Mesenchymal stem cell (in vitro differentiated cells and primary cell): ENCODE data around the gene KLHL36.

Experiments
- DNase-seq: peaks from one replicate; pipeline ENCODE4 v3.0.0-alpha.2; 2013
- H2AFZ ChIP-seq: one replicate; pipeline ENCODE4 v1.6.1; 2013; ENCODE audit warnings: low read depth, mild to moderate bottlenecking, control low read depth, inconsistent platforms, low read length, moderate library complexity
- H2AK5ac ChIP-seq: 2 replicates; pipeline ENCODE4 v1.6.1; 2013; ENCODE audit warnings: low read length, moderate library complexity, mild to moderate bottlenecking, inconsistent platforms; ENCODE audit not compliant: severe bottlenecking
- H2BK120ac ChIP-seq: one replicate; pipeline ENCODE4 v1.6.1; 2013; ENCODE audit warnings: low read depth, mild to moderate bottlenecking, inconsistent platforms, low read length, moderate library complexity
- H2BK12ac ChIP-seq, 2 experiments: one replicate each; pipeline ENCODE4 v1.6.1; 2013; ENCODE audit warnings: inconsistent platforms in 2 of 2, low read length in 2 of 2, mild to moderate bottlenecking in 2 of 2, moderate library complexity in 2 of 2, control low read depth in 1 of 2
- H2BK15ac ChIP-seq: one replicate; pipeline ENCODE4 v1.6.1; 2013; ENCODE audit warnings: mild to moderate bottlenecking, low read depth, inconsistent platforms; ENCODE audit not compliant: poor library complexity, severe bottlenecking
- H2BK5ac ChIP-seq: 2 replicates; pipeline ENCODE4 v1.6.1; 2013; ENCODE audit warnings: low read depth, mild to moderate bottlenecking, low read length, control low read depth, inconsistent platforms; ENCODE audit not compliant: poor library complexity, severe bottlenecking
- H3K14ac ChIP-seq, 2 experiments: one replicate each; pipeline ENCODE4 v1.6.1; 2013; ENCODE audit warnings: inconsistent platforms in 2 of 2, low read length in 2 of 2, control low read depth in 1 of 2, mild to moderate bottlenecking in 1 of 2, moderate library complexity in 1 of 2
- H3K18ac ChIP-seq, 2 experiments: one replicate each; pipeline ENCODE4 v1.6.1; 2013; ENCODE audit warnings: inconsistent platforms in 2 of 2, low read length in 2 of 2, control low read depth in 1 of 2, low read depth in 1 of 2, mild to moderate bottlenecking in 1 of 2
- H3K23ac ChIP-seq, 2 experiments: one replicate each; pipeline ENCODE4 v1.6.1; 2013; ENCODE audit warnings: inconsistent platforms in 2 of 2, low read length in 2 of 2, mild to moderate bottlenecking in 2 of 2, moderate library complexity in 2 of 2, control low read depth in 1 of 2
- H3K27ac ChIP-seq: 2 replicates; pipeline ENCODE4 v1.5.1; 2013; ENCODE audit warnings: mild to moderate bottlenecking, moderate library complexity, low read length, control low read depth, inconsistent platforms; ENCODE audit not compliant: poor library complexity, severe bottlenecking
- H3K27me3 ChIP-seq, 2 experiments: 2 replicates each; pipeline versions ENCODE4 v1.6.1 to v1.7.0; 2013; ENCODE audit warnings: low read length in 2 of 2, mild to moderate bottlenecking in 2 of 2, moderate library complexity in 2 of 2, control low read depth in 1 of 2, inconsistent platforms in 1 of 2; ENCODE audit not compliant: control insufficient read depth in 1 of 2, insufficient read depth in 1 of 2
- H3K36me3 ChIP-seq, 2 experiments: 2 replicates each; pipeline versions ENCODE4 v1.6.1 to v1.7.0; 2013; ENCODE audit warnings: low read length in 2 of 2, control low read depth in 1 of 2, inconsistent platforms in 1 of 2, low read depth in 1 of 2, mild to moderate bottlenecking in 1 of 2; ENCODE audit not compliant: insufficient read depth in 2 of 2, control insufficient read depth in 1 of 2
- H3K4ac ChIP-seq, 2 experiments: one replicate each; pipeline ENCODE4 v1.6.1; 2013; ENCODE audit warnings: inconsistent platforms in 2 of 2, low read length in 2 of 2, mild to moderate bottlenecking in 2 of 2, moderate library complexity in 2 of 2, control low read depth in 1 of 2, low read depth in 1 of 2
- H3K4me1 ChIP-seq: 2 replicates; pipeline ENCODE4 v1.6.1; 2013; ENCODE audit warnings: low read depth, low read length, control low read depth; ENCODE audit not compliant: control insufficient read depth, insufficient read depth
- H3K4me2 ChIP-seq: 2 replicates; pipeline ENCODE4 v1.6.1; 2013; ENCODE audit warnings: low read length, mild to moderate bottlenecking, inconsistent platforms; ENCODE audit not compliant: poor library complexity, severe bottlenecking
- H3K4me3 ChIP-seq, 2 experiments: 2 replicates each; pipeline versions ENCODE4 v1.5.1 to v1.7.0; 2013; ENCODE audit warnings: low read length in 2 of 2, mild to moderate bottlenecking in 2 of 2, control low read depth in 1 of 2, low read depth in 1 of 2; ENCODE audit not compliant: insufficient read depth in 1 of 2
- H3K79me1 ChIP-seq: replicated peaks from 2 replicates; pipeline ENCODE4 v1.6.1; 2013; ENCODE audit warnings: mild to moderate bottlenecking, control low read depth, low read length, inconsistent platforms; ENCODE audit not compliant: poor library complexity, severe bottlenecking
- H3K9ac ChIP-seq: 2 replicates; pipeline ENCODE4 v1.7.0; 2013; ENCODE audit warnings: mild to moderate bottlenecking, low read length, moderate library complexity
- H3K9me3 ChIP-seq: 2 replicates; pipeline ENCODE4 v1.7.0; 2013; ENCODE audit warnings: mild to moderate bottlenecking, low read length; ENCODE audit not compliant: control insufficient read depth
- H4K8ac ChIP-seq: one replicate; pipeline ENCODE4 v1.6.1; 2013; ENCODE audit warnings: inconsistent platforms, mild to moderate bottlenecking, low read length, moderate library complexity
- H4K91ac ChIP-seq: one replicate; pipeline ENCODE4 v1.6.1; 2013; ENCODE audit warnings: mild to moderate bottlenecking, low read length, inconsistent platforms
- WGBS: methylation state at CpG from one replicate; pipeline ENCODE4 v1.1.7; 2013; ENCODE audit warnings: mixed read lengths; 5-methylcytosine and 5-hydroxymethylcytosine counted together

KLHL36 gene

GRCh38 chr16:84629580-84629979 is 18.7 kb upstream of the KLHL36 start:
- H2BK12ac ChIP-seq = no peak overlapping the region
- peaks cover 7% of the 10 kb centered on the region for H3K4me1 ChIP-seq
- H4K8ac ChIP-seq = peak overlapping the region; percentile 39
- peak overlapping the region in 1 of 2 experiments; percentile 51 for H3K4ac ChIP-seq
- H2AFZ ChIP-seq = no peak overlapping the region
- no peaks in the 10 kb centered on the region for H3K79me1 ChIP-seq
- no peak overlapping the region for H2AK5ac ChIP-seq
- DNase-seq = no peak
- WGBS = 70% methylated on average over 10 of the region's 10 CpGs
- H3K27me3 ChIP-seq = no peaks in the 10 kb centered on the region
- no peak overlapping the region for H4K91ac ChIP-seq
- H3K14ac ChIP-seq = no peak overlapping the region
- no peak overlapping the region for H3K4me2 ChIP-seq
- no peak overlapping the region for H3K9ac ChIP-seq
- H3K36me3 ChIP-seq = no peaks in the 10 kb centered on the region
- H3K23ac ChIP-seq = no peak overlapping the region
- peak overlapping the region in 1 of 2 experiments; percentile 11 for H3K18ac ChIP-seq
- H3K27ac ChIP-seq = no peak overlapping the region
- no peak overlapping the region for H2BK15ac ChIP-seq
- H3K9me3 ChIP-seq = no peaks in the 10 kb centered on the region
- no peak overlapping the region for H2BK120ac ChIP-seq
- H3K4me3 ChIP-seq = no peak overlapping the region
- no peak overlapping the region for H2BK5ac ChIP-seq

GRCh38 chr16:84630009-84630408 is 18.3 kb upstream of the KLHL36 start:
- H2AFZ ChIP-seq = no peak overlapping the region
- no peaks in the 10 kb centered on the region for H3K36me3 ChIP-seq
- H4K91ac ChIP-seq = no peak overlapping the region
- no peak for DNase-seq
- H3K4me1 ChIP-seq = peaks cover 7% of the 10 kb centered on the region
- no peak overlapping the region for H3K4me2 ChIP-seq
- no peak overlapping the region for H2BK5ac ChIP-seq
- H2AK5ac ChIP-seq = no peak overlapping the region
- H3K79me1 ChIP-seq = no peaks in the 10 kb centered on the region
- no peak overlapping the region for H3K14ac ChIP-seq
- no peak overlapping the region for H3K4ac ChIP-seq
- H3K23ac ChIP-seq = no peak overlapping the region
- no peaks in the 10 kb centered on the region for H3K27me3 ChIP-seq
- no peak overlapping the region for H3K9ac ChIP-seq
- no peak overlapping the region for H2BK120ac ChIP-seq
- H4K8ac ChIP-seq = no peak overlapping the region
- no peak overlapping the region for H2BK12ac ChIP-seq
- WGBS = 100% methylated on average over 4 of the region's 5 CpGs
- H3K18ac ChIP-seq = no peak overlapping the region
- H3K27ac ChIP-seq = no peak overlapping the region
- H2BK15ac ChIP-seq = no peak overlapping the region
- no peak overlapping the region for H3K4me3 ChIP-seq
- H3K9me3 ChIP-seq = no peaks in the 10 kb centered on the region

- Histone ChIP-seq H2BK5ac (no peak overlapping the region), H3K4me3 (no peak overlapping the region), H3K27ac (no peak overlapping the region), H2AFZ (no peak overlapping the region), H2BK15ac (no peak overlapping the region), H3K4ac (no peak overlapping the region), H3K9ac (no peak overlapping the region), H3K27me3 (no peaks in the 10 kb centered on the region), H2BK120ac (no peak overlapping the region), H4K8ac (no peak overlapping the region), H3K23ac (no peak overlapping the region), H3K18ac (no peak overlapping the region), H4K91ac (no peak overlapping the region), H3K4me2 (no peak overlapping the region), H3K36me3 (no peaks in the 10 kb centered on the region), H3K4me1 (peaks cover 7% of the 10 kb centered on the region), H3K9me3 (no peaks in the 10 kb centered on the region), H2BK12ac (peak overlapping the region in 1 of 2 experiments; percentile 47), H2AK5ac (no peak overlapping the region), H3K14ac (no peak overlapping the region), H3K79me1 (no peaks in the 10 kb centered on the region)
- DNase-seq = no peak
- 94% methylated on average over 14 of the region's 16 CpGs for WGBS
These were observed 17.7 kb upstream of the KLHL36 start for GRCh38 chr16:84630446-84631152.

GRCh38 chr16:84631153-84631466 is 17.2 kb upstream of the KLHL36 start:
- no peak overlapping the region for H2AFZ ChIP-seq
- H3K23ac ChIP-seq = no peak overlapping the region
- H3K79me1 ChIP-seq = no peaks in the 10 kb centered on the region
- no peak overlapping the region for H3K4me2 ChIP-seq
- no peak overlapping the region for H4K8ac ChIP-seq
- H3K9me3 ChIP-seq = no peaks in the 10 kb centered on the region
- no peak overlapping the region for H2BK15ac ChIP-seq
- no peak overlapping the region for H3K9ac ChIP-seq
- H4K91ac ChIP-seq = no peak overlapping the region
- no peak overlapping the region for H3K14ac ChIP-seq
- H2AK5ac ChIP-seq = no peak overlapping the region
- H3K4me3 ChIP-seq = no peak overlapping the region
- no peaks in the 10 kb centered on the region for H3K36me3 ChIP-seq
- H2BK12ac ChIP-seq = no peak overlapping the region
- H3K18ac ChIP-seq = no peak overlapping the region
- no peak overlapping the region for H2BK5ac ChIP-seq
- DNase-seq = no peak
- WGBS = 88% methylated on average over 3 of the region's 4 CpGs
- no peak overlapping the region for H3K4ac ChIP-seq
- H3K27ac ChIP-seq = no peak overlapping the region
- H3K4me1 ChIP-seq = peaks cover 7% of the 10 kb centered on the region
- H2BK120ac ChIP-seq = no peak overlapping the region
- H3K27me3 ChIP-seq = no peaks in the 10 kb centered on the region
